NCI-H2227 treated with DMSO at 0.1 percent for 48 hours (cell line): Measurements from ENCODE around the gene DGCR8.

ENCODE experiments used
- DNase-seq: peaks from one replicate; lab custom pipeline; 2025; lab: John Stamatoyannopoulos, UW

The DGCR8 gene

DNA sequence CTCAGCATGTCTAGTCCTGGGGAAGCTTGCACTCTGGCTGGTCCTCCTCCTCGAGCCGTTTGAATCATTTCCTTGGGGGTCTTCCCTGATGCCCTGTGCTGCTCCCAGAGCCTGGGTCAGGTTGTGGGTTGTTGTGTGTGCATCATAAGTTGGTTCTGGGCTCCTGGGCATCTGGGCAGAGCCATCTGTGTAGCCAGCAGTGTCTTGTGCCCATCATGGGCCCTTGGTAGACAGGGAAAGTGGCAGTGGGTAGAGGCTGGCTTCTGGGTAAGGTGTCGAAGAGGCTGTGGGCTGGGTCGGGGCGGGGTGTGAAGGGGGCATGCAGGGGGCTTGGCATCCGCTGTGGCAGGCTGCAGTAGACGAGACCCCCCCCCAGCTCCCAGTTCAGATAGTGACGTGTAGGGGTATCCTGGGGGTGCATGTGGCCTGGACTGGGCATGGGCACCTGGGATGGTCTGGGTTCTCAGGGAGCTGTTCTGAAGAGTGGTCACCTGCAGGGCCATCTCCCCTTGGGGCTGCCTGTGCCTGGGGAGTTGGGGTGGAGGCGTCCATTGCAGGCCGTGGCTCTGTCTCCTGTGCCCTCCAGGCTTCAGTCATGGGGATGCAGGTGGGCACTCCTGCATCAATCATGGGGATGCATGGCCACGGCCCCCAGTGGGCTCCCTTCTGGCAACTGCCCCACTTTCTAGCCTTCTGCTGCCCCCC is 44.2 kb downstream of the DGCR8 start:
- DNase-seq: no peak

GRCh38 chr22:20125201-20126174 is 45.4 kb downstream of the DGCR8 start:
- DNase-seq: no peak

DNA sequence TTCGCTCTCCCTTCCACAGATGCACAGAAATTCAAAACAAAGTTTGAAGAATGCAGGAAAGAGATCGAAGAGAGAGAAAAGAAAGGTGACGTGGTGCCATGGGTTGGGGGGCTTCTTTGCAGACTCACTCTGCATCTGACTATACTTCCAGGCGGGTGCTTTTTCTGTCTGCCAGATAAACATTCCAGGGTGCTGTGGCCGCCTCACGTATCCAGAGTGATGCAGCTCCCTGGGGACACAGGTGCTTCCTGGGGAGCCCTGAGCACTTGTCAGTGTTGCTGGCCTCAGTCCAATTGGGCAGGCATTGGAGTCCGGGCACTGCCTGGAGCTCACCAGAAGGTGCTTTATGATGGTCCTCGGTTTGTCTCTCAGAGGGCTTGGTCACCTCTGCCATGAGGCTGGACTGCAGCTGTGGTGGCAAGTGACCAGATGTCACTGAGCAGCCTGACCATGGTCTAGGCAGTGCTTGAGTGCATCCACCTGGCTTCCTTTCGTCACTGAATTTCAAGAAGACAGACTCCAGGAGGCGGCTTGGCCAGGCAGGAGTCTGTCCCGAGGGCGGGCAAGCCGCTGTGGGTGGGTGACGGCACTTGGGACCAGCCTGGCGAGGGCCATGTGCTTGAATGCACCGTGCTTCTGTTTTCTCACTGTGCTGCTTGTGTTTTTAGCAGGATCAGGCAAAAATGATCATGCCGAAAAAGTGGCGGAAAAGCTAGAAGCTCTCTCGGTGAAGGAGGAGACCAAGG is 46.4 kb downstream of the DGCR8 start:
- DNase-seq: no peak

DNA sequence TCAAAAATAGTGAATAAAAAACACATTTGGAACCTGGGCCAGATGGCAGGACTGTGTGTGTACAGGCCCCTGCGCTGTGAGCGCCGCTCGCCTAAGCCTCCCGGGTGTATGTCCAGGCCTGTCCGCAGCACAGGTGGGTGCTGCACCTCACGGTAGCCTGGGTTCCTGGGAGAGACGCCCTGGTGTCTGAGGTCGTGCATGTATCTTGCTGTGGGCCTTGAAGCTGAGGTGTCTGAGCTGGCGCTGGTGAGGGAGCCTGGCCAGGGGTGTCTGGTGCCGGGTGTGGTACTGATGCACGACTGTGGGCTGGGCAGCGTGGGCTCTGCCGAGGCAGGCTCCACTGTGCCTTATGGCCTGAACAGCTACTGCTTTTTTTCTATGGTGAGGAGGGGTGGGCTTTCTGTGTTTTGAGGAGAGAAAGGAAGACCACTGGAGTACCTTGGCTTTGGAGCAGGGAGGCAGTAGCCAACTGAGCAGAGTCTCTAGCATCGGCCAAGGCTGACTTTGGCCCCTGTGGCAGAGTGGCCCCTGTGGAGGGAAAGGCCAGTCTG is 47.4 kb downstream of the DGCR8 start:
- no peak for DNase-seq

- DNase-seq: no peak
Measured at GRCh38 chr22:20127869-20128618, 48.0 kb downstream of the DGCR8 start.

- DNase-seq: no peak
Measured at GRCh38 chr22:20128619-20128901, 48.5 kb downstream of the DGCR8 start.

DNA sequence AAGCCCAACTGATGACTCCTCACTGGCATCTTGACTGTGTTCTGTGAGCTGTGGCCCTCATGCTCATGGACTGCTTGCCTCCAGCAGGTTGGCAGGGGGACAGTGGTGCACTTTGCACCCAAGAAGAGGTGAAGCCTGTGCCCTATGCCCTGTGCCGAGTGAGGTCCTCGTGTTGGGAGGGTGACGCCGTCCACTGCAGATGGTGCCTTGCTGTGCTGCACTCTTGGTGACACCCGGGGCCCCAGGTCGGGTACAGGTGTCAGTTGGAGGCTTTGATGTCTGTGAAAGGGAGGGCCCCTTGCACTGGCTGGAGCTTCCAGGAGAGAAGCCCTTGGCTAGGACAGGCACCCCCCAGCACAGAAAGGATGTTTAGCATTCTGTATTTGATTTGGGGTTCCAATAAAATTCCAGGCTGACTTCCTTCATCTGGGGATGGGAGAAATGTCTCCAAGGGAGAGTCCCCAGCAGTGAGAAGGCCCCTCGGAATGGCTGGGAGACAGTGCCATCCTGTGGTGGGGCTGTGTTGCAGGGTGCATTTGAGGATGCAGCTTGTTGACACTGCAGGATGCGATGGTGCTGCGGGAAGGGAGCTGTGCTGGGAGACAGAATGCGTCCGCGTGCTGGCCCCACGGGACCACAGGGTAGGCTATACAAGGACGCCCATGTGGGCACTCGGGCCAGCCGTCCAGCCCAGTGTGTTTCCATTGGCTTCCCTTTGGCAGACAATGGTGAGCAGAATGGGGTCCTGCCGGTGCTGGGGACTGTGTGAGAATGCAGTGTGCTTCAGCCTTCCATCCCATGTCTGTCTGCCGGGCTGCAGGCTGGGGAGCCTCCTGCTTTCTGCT is 49.1 kb downstream of the DGCR8 start:
- DNase-seq: no peak

DNA sequence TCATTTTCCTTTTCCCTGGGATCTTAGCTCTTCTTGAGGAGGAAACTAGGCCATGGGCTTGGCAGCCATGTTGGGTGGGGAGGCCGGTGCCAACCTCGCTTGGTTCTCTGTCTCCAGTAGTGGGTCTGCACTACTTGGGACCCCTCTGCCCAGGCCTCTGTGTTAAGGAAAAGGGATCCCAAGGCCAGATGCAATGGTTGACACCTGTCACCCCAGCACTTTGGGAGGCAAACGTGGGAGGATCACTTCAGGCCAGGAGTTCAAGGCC is 49.6 kb downstream of the DGCR8 start:
- no peak for DNase-seq

DNA sequence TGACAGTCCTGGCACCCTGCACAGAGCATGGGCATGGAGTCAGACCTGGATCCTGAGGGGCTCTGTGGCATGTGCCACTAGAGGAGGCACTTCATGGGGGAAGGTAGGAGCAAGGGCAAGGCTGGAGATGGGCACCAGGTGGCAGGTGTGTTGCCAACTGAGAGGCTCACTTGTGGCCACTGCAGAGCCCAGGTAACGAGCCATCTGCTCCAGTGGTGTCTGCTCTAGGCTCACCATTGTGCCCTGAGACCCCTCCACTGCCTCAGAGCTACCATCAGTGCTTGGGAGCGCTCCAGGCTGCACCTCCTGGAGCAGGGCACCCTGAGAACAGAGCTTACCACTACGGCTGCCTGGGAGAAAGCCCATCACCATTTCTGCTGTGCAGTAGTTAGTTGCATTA is 50.3 kb downstream of the DGCR8 start:
- no peak for DNase-seq

GRCh38 chr22:20130731-20131596 is 50.9 kb downstream of the DGCR8 start:
- DNase-seq: peak; percentile 59

- no peak for DNase-seq
Measured at GRCh38 chr22:20131597-20131858, 51.5 kb downstream of the DGCR8 start, which contains the start of gene ZDHHC8. Gene ZDHHC8, plus strand, starts transcription at chr22:20131804. Its CDS starts 144 bp downstream, at chr22:20131948.

DNA sequence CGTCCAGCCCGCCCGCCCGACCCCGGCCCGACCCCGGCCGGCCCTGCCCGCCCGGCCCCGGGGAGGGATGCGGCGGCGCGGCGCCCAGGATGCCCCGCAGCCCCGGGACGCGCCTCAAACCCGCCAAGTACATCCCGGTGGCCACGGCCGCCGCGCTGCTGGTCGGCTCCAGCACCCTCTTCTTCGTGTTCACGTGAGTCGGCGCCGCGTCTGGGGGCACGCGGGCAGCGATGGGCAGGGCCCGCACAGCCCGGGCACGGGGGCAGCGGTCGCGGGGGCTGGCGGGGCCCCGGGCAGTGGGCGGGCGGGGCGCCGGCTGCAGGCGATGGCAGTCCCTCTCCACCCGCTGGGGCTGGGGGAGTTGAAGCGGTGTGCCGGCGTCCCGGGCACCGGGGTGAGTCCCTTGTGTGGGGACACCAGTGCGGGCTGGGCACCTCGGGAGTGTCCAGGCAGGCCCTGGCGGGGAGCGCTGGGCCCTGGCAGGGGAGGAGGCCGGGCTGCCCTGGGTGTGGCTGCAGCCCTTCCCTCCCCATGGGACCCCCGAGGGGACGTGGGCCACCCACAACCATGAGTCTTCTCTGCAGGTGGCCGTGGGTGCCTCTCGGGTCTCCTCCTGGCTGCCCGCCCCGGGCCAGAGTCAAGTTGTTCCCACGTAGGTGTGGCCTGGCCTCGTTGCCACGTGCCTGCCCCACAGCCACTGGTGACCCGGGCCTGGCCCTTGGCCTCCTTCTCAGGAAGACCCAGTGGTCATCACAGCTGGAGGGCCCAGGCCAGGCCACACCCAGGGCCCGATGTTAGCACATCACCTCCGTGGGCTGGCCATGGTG is 52.0 kb downstream of the DGCR8 start:
- no peak for DNase-seq

DNA sequence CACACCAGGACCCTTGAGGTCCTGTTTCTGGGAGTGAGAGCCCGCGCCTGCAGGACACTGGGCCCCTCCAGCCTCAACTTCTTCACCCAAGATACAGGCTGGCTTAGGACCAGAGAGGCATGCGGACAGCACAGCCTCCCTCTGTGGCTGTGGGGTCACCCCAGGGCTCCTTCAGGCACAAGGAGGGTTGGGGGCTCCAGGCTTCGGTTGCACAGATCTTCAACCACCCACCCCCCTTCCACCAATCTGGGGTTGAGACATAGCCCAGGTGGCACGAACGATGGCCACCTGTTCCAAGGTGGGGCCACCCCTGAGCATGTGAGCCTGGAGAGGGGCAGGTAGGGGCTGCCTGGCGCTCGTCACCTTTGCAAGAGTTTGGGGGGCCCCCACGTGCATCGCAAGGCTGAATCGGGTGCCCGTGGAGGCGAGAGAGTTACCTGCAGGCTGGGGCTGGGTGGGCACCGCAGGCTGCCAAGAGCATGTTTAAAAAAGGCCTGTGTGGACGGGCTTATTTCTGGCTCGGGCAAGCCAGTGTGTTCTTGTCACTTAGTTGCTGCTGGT is 52.7 kb downstream of the DGCR8 start:
- DNase-seq: no peak

GRCh38 chr22:20133930-20134549 is 54.0 kb downstream of the DGCR8 start:
- no peak for DNase-seq

DNA sequence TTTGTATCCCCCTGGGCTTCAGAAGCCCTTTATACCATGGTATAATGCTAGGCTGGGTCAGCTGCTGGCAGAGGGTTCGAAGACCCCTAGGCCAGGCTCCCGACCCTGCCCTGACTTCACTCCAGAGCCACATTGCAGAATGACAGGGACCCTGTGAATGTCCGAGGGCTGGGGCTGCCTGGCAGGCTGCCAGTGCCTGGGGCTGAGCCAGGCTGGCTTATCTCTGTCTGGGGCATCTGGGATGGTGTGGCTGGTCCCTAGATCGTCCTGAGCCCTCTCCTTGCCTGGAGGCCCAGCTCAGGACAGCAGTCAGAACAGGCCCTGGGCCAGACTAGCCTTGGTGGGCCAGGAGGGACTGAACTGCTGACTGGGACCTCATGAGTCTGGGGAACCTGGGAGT is 55.2 kb downstream of the DGCR8 start:
- DNase-seq: no peak

GRCh38 chr22:20135806-20136602 is 56.0 kb downstream of the DGCR8 start:
- no peak for DNase-seq

GRCh38 chr22:20136603-20136873 is 56.5 kb downstream of the DGCR8 start:
- no peak for DNase-seq

DNA sequence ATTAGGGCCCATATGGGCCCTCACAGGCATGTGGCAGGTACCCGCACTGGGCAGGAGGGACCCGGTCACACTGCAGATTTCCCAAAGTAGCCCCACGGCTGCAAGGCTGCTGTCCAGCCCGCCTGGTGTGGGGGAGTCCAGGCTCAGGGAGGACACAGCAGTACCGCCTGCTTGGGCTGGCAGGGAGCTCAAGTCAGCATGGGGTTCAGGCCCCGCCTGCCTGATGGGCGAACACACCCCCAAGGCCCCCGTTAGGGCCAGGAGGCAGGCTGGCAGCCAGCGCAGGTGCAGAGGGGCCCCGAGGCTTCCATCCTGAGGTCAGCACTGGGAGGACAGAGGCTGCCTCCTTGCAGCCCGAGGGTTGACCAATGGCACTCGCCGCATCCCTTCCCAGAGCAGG is 57.1 kb downstream of the DGCR8 start:
- no peak for DNase-seq
